ENCODE measurements around the gene SNX15. TPM values are rescaled to one million over a fixed set of nuclear protein-coding genes. Genes with fewer than 3 reads are reported as not detected.
"Not testable (repeated sequence)": the region's sequence is repeated elsewhere in the genome, so short reads cannot be mapped to it uniquely, and the experiment has no call there.

The SNX15 gene
- total and polyA plus RNA-seq, 9 donors: 10.2 to 30.5 (median 19.9) TPM

- H3K27ac ChIP-seq: no peak overlapping the region
- peaks cover 1% of the 10 kb centered on the region for H3K4me1 ChIP-seq (ENCODE audit: insufficient read depth)
- DNase-seq: no peak
- no peak overlapping the region for H3K4me3 ChIP-seq
- TF ChIP-seq, protein P1, sequence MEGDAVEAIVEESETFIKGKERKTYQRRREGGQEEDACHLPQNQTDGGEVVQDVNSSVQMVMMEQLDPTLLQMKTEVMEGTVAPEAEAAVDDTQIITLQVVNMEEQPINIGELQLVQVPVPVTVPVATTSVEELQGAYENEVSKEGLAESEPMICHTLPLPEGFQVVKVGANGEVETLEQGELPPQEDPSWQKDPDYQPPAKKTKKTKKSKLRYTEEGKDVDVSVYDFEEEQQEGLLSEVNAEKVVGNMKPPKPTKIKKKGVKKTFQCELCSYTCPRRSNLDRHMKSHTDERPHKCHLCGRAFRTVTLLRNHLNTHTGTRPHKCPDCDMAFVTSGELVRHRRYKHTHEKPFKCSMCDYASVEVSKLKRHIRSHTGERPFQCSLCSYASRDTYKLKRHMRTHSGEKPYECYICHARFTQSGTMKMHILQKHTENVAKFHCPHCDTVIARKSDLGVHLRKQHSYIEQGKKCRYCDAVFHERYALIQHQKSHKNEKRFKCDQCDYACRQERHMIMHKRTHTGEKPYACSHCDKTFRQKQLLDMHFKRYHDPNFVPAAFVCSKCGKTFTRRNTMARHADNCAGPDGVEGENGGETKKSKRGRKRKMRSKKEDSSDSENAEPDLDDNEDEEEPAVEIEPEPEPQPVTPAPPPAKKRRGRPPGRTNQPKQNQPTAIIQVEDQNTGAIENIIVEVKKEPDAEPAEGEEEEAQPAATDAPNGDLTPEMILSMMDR (IDR thresholded peaks at IDR 0.05): no peak
- no peak for TF ChIP-seq EP300 (IDR thresholded peaks at IDR 0.05)
- no peaks in the 10 kb centered on the region for H3K36me3 ChIP-seq
- intact Hi-C loops (cut with DNase I): loop anchor here in 3 of 4 donors (5.0 to 10.0 kb wide), 3 partner anchors 77 to 175 kb away; partner anchors contain the start of genes CDC42BPG (in 3 of the 3), TM7SF2 (in 1 of the 3), VPS51 (in 1 of the 3) and ZNHIT2 (in 1 of the 3)
- H3K27me3 ChIP-seq: no peaks in the 10 kb centered on the region
- WGBS, 3 donors: 77 to 81% (median 80%) methylated on average over 7 of the region's 7 CpGs
- H3K9me3 ChIP-seq: no peaks in the 10 kb centered on the region
Measured at GRCh38 chr11:65019824-65020223, 7.4 kb upstream of the SNX15 start.

GRCh38 chr11:65021003-65021402, 6.2 kb upstream of the SNX15 start:
- Histone ChIP-seq H3K27me3 (no peaks in the 10 kb centered on the region), H3K36me3 (no peaks in the 10 kb centered on the region), H3K9me3 (no peaks in the 10 kb centered on the region), H3K27ac (no peak overlapping the region), H3K4me1 (ENCODE audit: insufficient read depth) (no peaks in the 10 kb centered on the region), H3K4me3 (no peak overlapping the region)
- no peak for DNase-seq
- 75 to 80% (median 76%) methylated on average over 3 of the region's 3 CpGs for WGBS, 3 donors
- intact Hi-C loops (cut with DNase I): no loop called here
- TF ChIP-seq, protein P1 (IDR thresholded peaks at IDR 0.05): no peak
- no peak for TF ChIP-seq POLR2A (IDR thresholded peaks at IDR 0.05)
- no peak for TF ChIP-seq EP300 (IDR thresholded peaks at IDR 0.05)

DNA sequence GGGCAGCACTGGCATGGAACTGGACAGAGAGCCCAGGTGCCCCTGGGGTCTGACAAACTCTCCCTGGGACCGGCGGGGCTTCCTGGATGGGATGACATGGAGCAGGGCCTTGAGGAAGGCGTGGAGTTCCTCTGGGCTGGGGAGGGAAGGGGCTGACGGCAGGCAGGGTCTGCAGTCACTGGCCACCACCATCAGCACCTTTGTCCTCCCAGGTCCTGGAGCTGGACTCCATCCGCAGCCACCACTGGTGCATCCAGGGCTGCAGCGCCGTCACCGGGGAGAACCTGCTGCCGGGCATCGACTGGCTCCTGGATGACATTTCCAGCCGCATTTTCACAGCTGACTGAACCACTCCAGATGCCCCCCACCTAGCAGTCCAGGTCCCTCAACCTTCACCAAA, 5.7 kb upstream of the SNX15 start:
- no peak for TF ChIP-seq POLR2A (IDR thresholded peaks at IDR 0.05)
- TF ChIP-seq EP300 (IDR thresholded peaks at IDR 0.05): no peak
- TF ChIP-seq, protein P1 (IDR thresholded peaks at IDR 0.05): no peak
- WGBS, 3 donors: 90 to 94% (median 92%) methylated on average over 11 of the region's 11 CpGs
- DNase-seq: no peak
- no peak overlapping the region for H3K4me3 ChIP-seq
- H3K4me1 ChIP-seq (ENCODE audit: insufficient read depth): no peaks in the 10 kb centered on the region
- H3K27me3 ChIP-seq: no peaks in the 10 kb centered on the region
- no peaks in the 10 kb centered on the region for H3K36me3 ChIP-seq
- no peak overlapping the region for H3K27ac ChIP-seq
- H3K9me3 ChIP-seq: no peaks in the 10 kb centered on the region
- intact Hi-C loops (cut with DNase I): no loop called here

- DNase-seq; H3K9me3 ChIP-seq; H3K36me3 ChIP-seq; H3K4me1 ChIP-seq (ENCODE audit: insufficient read depth); H3K27me3 ChIP-seq; H3K4me3 ChIP-seq; intact Hi-C loops (cut with DNase I); H3K27ac ChIP-seq: not testable (repeated sequence)
- 16 to 21% (median 17%) methylated on average over 8 of the region's 8 CpGs for WGBS, 3 donors
Measured at GRCh38 chr11:65023502-65023901, 3.7 kb upstream of the SNX15 start.

DNA sequence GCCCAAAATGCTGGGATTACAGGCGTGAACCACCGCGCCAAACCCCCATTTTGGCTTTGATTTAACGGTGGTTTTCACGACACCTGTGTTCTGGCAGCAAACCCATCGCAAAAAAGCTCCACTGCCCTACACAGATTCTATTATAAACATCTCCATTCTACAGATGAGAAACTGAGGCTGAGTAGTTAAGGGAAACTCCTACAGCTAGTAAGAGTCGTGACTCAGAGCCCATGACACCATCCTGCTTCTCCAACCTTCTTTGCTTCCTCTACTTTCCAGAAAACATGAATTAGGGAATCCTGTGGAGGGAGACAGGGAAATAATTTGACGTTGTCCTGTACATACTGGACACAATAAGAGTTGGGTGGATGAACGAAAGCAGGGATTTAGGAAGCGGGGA, 429 bp upstream of the SNX15 start:
- intact Hi-C loops (cut with DNase I): loop anchor here in 1 of 4 donors (5.0 kb wide), 1 partner anchor 70 kb away; the partner anchor contains the start of gene VPS51
- Histone ChIP-seq H3K4me1 (ENCODE audit: insufficient read depth) (peaks cover 2% of the 10 kb centered on the region), H3K27ac (peak overlapping the region; percentile 56 to 77), H3K9me3 (no peaks in the 10 kb centered on the region), H3K36me3 (no peaks in the 10 kb centered on the region), H3K27me3 (no peaks in the 10 kb centered on the region), H3K4me3 (peak overlapping the region; percentile 77)
- DNase-seq: no peak
- WGBS, 3 donors: 49 to 55% (median 55%) methylated on average over 10 of the region's 10 CpGs
- TF ChIP-seq POLR2A (IDR thresholded peaks at IDR 0.05): no peak
- TF ChIP-seq, protein P1 (IDR thresholded peaks at IDR 0.05): no peak
